ENCODE measurements around the gene TNFAIP8L3. TPM values are rescaled to one million over a fixed set of nuclear protein-coding genes. Genes with fewer than 3 reads are reported as not detected.

TNFAIP8L3 gene
- total and polyA plus RNA-seq, 9 of the 15 experiments (the other 6 are each of a cell fraction or from before 2014, with no cell fraction given), result 0.13 TPM; not detected in 8

- H3K36me3 ChIP-seq (ENCODE audit: control insufficient read depth, insufficient read depth, low read length), result no peaks in the 10 kb centered on the region
- in situ Hi-C loops (cut with MboI), result no loop called here
Observed at GRCh38 chr15:51075364-51075763, 19.3 kb downstream of the TNFAIP8L3 start.

More at GRCh38 chr15:51075364-51075763, 19.3 kb downstream of the TNFAIP8L3 start:
- FAIRE-seq, result no peak
- Histone ChIP-seq H3K9me3 (replicated peaks; ENCODE audit: control insufficient read depth, insufficient read depth, low read depth, low read length) (no peaks in the 10 kb centered on the region), H4K20me1 (replicated peaks; ENCODE audit: control insufficient read depth, insufficient read depth, low read length) (no peaks in the 10 kb centered on the region), H3K4me2 (ENCODE audit: insufficient read depth, low read length) (no peak overlapping the region), H3K9me1 (ENCODE audit: control insufficient read depth, insufficient read depth, low read length) (no peaks in the 10 kb centered on the region), H3K4me1 (replicated peaks in 1 of 2; ENCODE audit: control insufficient read depth in 2 of 2, insufficient read depth in 2 of 2, low read length in 2 of 2) (peaks cover 7 to 10% of the 10 kb centered on the region in 2 experiments), H3K4me3 (no peak overlapping the region), H3K9ac (ENCODE audit: insufficient read depth in 1 of 2, low read depth in 2 of 2, low read length in 2 of 2) (no peak overlapping the region), H3K27me3 (ENCODE audit: control insufficient read depth in 2 of 2, insufficient read depth in 2 of 2, low read length in 2 of 2) (0 out of 5 replicates have a peak, but pooled peaks cover 0 to 4% of the 10 kb centered on the region in 2 experiments), H2AFZ (ENCODE audit: low read depth, low read length) (no peak overlapping the region), H3K79me2 (ENCODE audit: control insufficient read depth, insufficient read depth, low read length) (no peaks in the 10 kb centered on the region), H3K27ac (ENCODE audit: extremely low read depth, low read depth, low read length) (no peak overlapping the region)
- intact Hi-C loops (cut with micrococcal nuclease), result no loop called here
- no TSS peak for BruUV-seq (replicated peaks)
- WGBS (ENCODE audit: insufficient coverage, low coverage, missing lambda C conversion rate), result 42% methylated on average over 5 of the region's 5 CpGs
- TF ChIP-seq XRCC4 (IDR thresholded peaks at IDR 0.05; ENCODE audit: extremely low read depth, insufficient read depth, insufficient read length) (no peak), FUS (optimal IDR thresholded peaks at IDR 0.05; ENCODE audit: low read depth, low read length) (no peak), XRCC5 (IDR thresholded peaks at IDR 0.05; ENCODE audit: low read depth, low read length) (no peak), HDAC1 (IDR thresholded peaks at IDR 0.05) (no peak), PREB (CRISPR knock-in tag; IDR thresholded peaks at IDR 0.05) (no peak), GTF2B (IDR thresholded peaks at IDR 0.05; ENCODE audit: extremely low read depth, insufficient read length) (no peak), TAF9B (IDR thresholded peaks at IDR 0.05; ENCODE audit: partially characterized antibody) (no peak), BRD4 (IDR thresholded peaks at IDR 0.05) (no peak), TFE3 (CRISPR knock-in tag; IDR thresholded peaks at IDR 0.05) (no peak), HDAC8 (tag; IDR thresholded peaks at IDR 0.05) (no peak), CBX8 (IDR thresholded peaks at IDR 0.05; ENCODE audit: borderline replicate concordance, extremely low read depth, low read depth, low read length, poor library complexity, severe bottlenecking) (no peak), TAF15 (IDR thresholded peaks at IDR 0.05; ENCODE audit: low read depth, low read length) (no peak), BRF2 (IDR thresholded peaks at IDR 0.05; ENCODE audit: borderline replicate concordance, insufficient read depth, insufficient read length) (no peak), CHD4 (IDR thresholded peaks at IDR 0.05; ENCODE audit: insufficient read depth, insufficient replicate concordance, low read depth, low read length, poor library complexity, severe bottlenecking) (no peak), SETDB1 (IDR thresholded peaks at IDR 0.05; ENCODE audit: low read length) (no peak), CTCF (IDR thresholded peaks at IDR 0.05 in 2 of 3, conservative IDR thresholded peaks at IDR 0.05 in 1 of 3; ENCODE audit: insufficient read depth in 2 of 3, low read depth in 1 of 3, low read length in 3 of 3) (no peak)
- ChIA-PET POLR2A (interaction anchor here (1.0 to 1.2 kb wide), 2 partner anchors 10 to 180 kb away, joined by 3 read pairs; no protein-coding TSS in a partner anchor), CTCF (ENCODE audit: low intra/inter-chr PET ratio) (no interaction called here)
- no peak for DNase-seq (ENCODE audit: extremely low read depth in 1 of 4, low spot score in 3 of 4)
- ATAC-seq, result no peak

Measured in K562 (cell line).